Mucosa of rectum (tissue), 2 donors: ENCODE measurements around the gene SCGB1D2.

Experiments
- H3K27ac ChIP-seq, 2 donors: one replicate each; pipeline ENCODE4 v1.7.0; 2013; ENCODE audit warnings: inconsistent platforms in 2 of 2, low read depth in 2 of 2, low read length in 2 of 2
- H3K27me3 ChIP-seq, 2 donors: one replicate each; pipeline ENCODE4 v1.7.0; 2013; ENCODE audit warnings: low read length in 2 of 2; ENCODE audit not compliant: control insufficient read depth in 2 of 2, insufficient read depth in 2 of 2
- H3K36me3 ChIP-seq, 2 donors: one replicate each; pipeline ENCODE4 v1.7.0; 2013; ENCODE audit warnings: low read length in 2 of 2; ENCODE audit not compliant: control insufficient read depth in 2 of 2, insufficient read depth in 2 of 2
- H3K4me1 ChIP-seq, 2 donors: one replicate each; pipeline ENCODE4 v1.7.0; 2013; ENCODE audit warnings: low read length in 2 of 2, mild to moderate bottlenecking in 1 of 2; ENCODE audit not compliant: control insufficient read depth in 2 of 2, insufficient read depth in 2 of 2
- H3K4me3 ChIP-seq, 2 donors: one replicate each; pipeline ENCODE4 v1.7.0; 2013; ENCODE audit warnings: low read length in 2 of 2
- H3K9ac ChIP-seq, 2 donors: one replicate each; pipeline ENCODE4 v1.7.0; 2013; ENCODE audit warnings: low read length in 2 of 2, low read depth in 1 of 2, mild to moderate bottlenecking in 1 of 2
- H3K9me3 ChIP-seq, 2 donors: one replicate each; pipeline ENCODE4 v1.7.0; 2013; ENCODE audit warnings: low read length in 2 of 2; ENCODE audit not compliant: control insufficient read depth in 2 of 2
- donor health status: healthy.
- donor health status: Normal muscosa, but diverticular disease.

SCGB1D2 gene

DNA sequence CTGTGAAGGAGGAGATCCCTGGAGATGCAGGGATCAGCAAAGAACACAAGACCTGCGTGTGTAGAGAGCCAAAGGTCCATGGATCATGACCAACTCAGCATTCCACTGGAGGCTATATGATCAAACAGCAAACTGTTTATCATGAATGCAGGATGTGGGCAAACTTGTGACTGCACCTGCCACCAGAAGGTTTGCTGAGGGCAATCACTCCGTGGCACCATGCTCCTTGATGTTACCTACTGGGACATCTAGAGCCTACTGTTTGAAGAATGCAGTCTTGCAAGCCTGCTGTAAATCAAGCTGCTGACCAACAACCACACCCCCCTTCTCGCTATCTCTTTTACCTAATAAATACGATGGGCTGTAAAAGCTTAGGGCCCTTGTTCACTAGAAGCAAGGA is 9.7 kb downstream of the SCGB1D2 start:
- no peaks in the 10 kb centered on the region for H3K36me3 ChIP-seq
- no peak overlapping the region for H3K27ac ChIP-seq
- peaks cover 10 to 16% of the 10 kb centered on the region in 2 donors for H3K9me3 ChIP-seq
- H3K4me1 ChIP-seq = no peaks in the 10 kb centered on the region
- H3K9ac ChIP-seq = no peak overlapping the region
- H3K4me3 ChIP-seq = no peak overlapping the region
- H3K27me3 ChIP-seq = peaks cover 0 to 3% of the 10 kb centered on the region in 2 donors

DNA sequence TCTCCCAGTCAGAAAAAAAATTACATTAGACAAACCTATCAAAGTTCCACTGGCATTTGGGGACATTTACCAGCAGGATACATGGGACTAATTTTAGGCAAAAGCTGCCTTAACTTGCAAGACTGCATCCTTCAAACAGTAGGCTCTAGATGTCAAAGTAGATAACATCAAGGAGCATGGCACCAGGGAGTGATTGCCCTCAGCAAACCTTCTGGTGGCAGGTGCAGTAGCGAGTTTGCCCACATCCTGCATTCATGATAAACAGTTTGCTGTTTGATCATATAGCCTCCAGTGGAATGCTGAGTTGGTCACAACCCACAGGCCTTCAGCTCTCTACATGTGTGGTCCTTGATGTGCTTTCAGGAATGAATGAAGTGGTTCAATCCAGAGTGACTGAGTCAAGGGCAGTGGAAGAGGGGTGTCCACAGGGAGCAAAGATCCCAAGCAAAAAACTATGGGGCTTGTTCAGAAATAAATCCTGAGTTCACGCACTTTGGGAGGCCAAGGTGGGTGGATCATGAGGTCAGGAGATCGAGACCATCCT is 12.0 kb downstream of the SCGB1D2 start:
- Histone ChIP-seq H3K4me1 (no peaks in the 10 kb centered on the region), H3K36me3 (no peaks in the 10 kb centered on the region), H3K27ac (no peak overlapping the region), H3K4me3 (no peak overlapping the region), H3K9me3 (peaks cover 10 to 16% of the 10 kb centered on the region in 2 donors), H3K9ac (no peak overlapping the region), H3K27me3 (no peaks in the 10 kb centered on the region)

DNA sequence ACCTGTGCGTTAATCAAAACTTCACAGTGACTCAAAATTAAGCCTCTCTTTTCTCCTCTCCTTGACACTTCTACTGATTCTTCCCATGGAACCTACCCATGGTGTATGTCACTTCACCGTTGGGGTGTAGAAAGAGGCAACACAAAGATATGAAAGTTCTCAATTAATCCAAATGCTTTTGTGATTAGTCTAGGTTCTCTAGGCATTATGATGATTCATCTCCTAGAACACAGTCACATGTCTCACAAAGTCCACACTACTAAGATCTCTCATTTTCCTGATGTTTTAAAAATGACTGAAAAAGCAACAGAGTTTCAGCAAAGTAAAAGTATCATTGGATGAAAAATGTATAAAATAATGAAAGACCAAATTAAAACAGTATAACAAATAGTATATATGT is 14.2 kb downstream of the SCGB1D2 start:
- peaks cover 0 to 1% of the 10 kb centered on the region in 2 donors for H3K27me3 ChIP-seq
- no peaks in the 10 kb centered on the region for H3K36me3 ChIP-seq
- H3K27ac ChIP-seq = no peak overlapping the region
- no peak overlapping the region for H3K4me3 ChIP-seq
- H3K4me1 ChIP-seq = no peaks in the 10 kb centered on the region
- peaks cover 8 to 10% of the 10 kb centered on the region in 2 donors for H3K9me3 ChIP-seq
- H3K9ac ChIP-seq = no peak overlapping the region

DNA sequence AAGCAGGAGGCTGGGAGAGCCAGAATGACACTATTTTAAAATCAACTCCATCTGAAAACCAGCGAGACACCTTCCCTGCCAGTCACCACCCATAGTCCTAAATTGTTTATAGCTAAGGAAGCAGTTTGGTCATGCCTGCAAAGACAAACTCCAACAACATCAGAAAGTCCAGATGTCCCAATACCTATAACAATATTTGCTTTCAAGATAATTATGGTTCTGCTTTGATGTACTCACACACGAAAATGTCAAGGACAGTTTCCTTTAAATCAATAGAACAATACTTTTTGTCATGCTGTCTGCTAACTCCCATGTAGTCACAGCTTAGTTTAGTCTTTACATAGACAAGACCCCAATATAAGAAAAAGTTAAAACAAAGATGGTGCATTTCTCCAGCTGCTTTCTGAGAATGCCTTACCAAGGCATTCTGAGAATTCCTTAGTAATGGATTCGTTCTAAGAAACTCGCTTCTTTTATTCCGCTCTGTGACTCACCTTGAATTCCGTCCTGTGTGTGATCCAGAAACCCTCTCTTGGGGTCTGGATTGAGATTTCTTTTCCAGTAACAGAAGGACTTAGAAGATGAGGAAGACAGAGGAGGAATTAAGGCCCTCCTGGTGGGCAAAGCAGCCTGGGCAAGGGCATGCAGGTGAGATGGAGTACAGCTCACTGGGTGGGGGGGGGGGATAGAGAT is 18.4 kb downstream of the SCGB1D2 start:
- no peaks in the 10 kb centered on the region for H3K4me1 ChIP-seq
- peaks cover 0 to 8% of the 10 kb centered on the region in 2 donors for H3K27me3 ChIP-seq
- no peak overlapping the region for H3K27ac ChIP-seq
- H3K9ac ChIP-seq = no peak overlapping the region
- H3K4me3 ChIP-seq = no peak overlapping the region
- no peaks in the 10 kb centered on the region for H3K9me3 ChIP-seq
- no peaks in the 10 kb centered on the region for H3K36me3 ChIP-seq

DNA sequence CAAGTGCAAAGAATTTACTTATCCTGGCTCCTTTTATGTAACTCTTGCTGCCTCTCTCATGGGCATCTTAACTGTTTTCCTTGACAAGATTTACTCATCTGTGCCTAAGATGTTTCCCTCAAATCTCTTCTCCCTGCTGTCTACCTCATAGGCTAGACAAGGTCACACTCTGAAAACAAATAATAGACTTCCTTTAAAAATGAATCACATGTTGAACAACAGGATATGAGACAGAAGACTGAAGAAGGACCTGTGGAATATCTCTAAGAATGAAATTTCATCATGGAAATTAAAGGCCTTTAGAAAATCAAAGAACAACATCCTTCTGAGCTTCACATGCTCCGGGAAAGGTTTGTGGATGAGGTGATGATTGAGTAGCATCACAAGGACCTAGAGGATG is 22.0 kb downstream of the SCGB1D2 start:
- Histone ChIP-seq H3K9me3 (no peaks in the 10 kb centered on the region), H3K27me3 (peaks cover 5 to 10% of the 10 kb centered on the region in 2 donors), H3K4me3 (no peak overlapping the region), H3K4me1 (no peaks in the 10 kb centered on the region), H3K9ac (no peak overlapping the region), H3K27ac (no peak overlapping the region), H3K36me3 (no peaks in the 10 kb centered on the region)

DNA sequence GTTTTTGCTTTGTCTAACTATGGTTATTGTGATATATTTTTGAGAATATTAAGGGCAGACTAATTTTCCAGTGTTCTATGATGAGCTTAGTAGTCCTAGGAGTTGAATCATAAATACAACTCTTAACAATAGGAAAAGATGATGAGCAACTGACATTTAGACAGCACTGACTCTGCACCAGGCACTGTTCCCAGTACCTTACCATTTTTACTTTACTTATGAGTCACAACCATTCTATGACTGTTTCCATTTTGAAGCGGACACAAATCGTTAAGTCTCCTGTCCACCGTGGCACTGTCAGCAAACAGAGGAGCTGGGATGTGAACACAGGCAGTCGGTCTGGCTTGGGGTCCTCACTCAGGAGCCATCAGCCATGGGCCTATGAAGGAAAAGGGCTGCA is 24.5 kb downstream of the SCGB1D2 start:
- no peak overlapping the region for H3K27ac ChIP-seq
- H3K27me3 ChIP-seq = peaks cover 7 to 8% of the 10 kb centered on the region in 2 donors
- H3K36me3 ChIP-seq = no peaks in the 10 kb centered on the region

DNA sequence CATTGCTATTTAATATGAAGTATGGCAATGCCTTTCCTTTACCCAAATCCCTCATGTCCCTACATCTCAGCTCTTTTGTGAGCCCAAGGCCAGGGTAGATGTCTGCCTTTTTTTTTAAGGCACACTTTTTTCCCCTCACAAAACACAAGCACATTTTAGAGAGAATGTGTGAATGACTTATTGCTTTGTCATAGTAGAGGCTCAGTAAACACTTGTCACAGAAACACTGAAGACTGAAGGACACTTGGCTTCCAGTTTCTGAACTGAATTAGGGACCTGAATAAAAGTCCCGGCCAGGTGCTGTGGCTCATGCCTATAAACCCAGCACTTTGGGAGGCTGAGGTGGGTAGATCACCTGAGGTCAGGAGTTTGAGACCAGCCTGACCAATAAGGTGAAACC is 25.0 kb downstream of the SCGB1D2 start:
- Histone ChIP-seq H3K36me3 (no peaks in the 10 kb centered on the region), H3K9ac (no peak overlapping the region), H3K27ac (no peak overlapping the region), H3K9me3 (no peaks in the 10 kb centered on the region), H3K4me1 (no peaks in the 10 kb centered on the region), H3K4me3 (no peak overlapping the region), H3K27me3 (peaks cover 6 to 8% of the 10 kb centered on the region in 2 donors)

More for the DNA sequence above, 24.5 kb downstream of the SCGB1D2 start:
- H3K9me3 ChIP-seq = no peaks in the 10 kb centered on the region
- H3K9ac ChIP-seq = no peak overlapping the region
- H3K4me1 ChIP-seq = no peaks in the 10 kb centered on the region
- H3K4me3 ChIP-seq = no peak overlapping the region

DNA sequence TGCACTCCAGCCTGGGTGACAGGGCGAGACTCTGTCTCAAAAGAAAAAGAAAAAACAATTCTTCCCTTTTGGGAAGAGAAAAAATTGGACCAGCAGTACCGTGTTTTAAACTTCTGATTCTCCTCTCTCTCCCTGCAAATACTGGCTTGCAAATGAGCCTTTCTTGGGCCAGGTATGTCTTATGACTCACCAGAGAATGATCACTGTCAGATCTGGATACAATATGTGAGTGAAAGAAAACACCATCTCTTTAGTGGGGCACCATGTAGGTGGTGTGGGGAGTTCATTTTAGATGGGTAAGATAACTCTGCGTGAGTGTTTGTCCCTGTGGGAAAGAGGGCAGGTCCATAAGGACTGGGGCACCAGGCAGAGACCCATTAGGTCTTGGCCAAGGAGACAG is 25.5 kb downstream of the SCGB1D2 start:
- Histone ChIP-seq H3K27me3 (peaks cover 6 to 8% of the 10 kb centered on the region in 2 donors), H3K27ac (no peak overlapping the region), H3K36me3 (no peaks in the 10 kb centered on the region), H3K4me1 (no peaks in the 10 kb centered on the region), H3K9ac (no peak overlapping the region), H3K4me3 (no peak overlapping the region), H3K9me3 (no peaks in the 10 kb centered on the region)

DNA sequence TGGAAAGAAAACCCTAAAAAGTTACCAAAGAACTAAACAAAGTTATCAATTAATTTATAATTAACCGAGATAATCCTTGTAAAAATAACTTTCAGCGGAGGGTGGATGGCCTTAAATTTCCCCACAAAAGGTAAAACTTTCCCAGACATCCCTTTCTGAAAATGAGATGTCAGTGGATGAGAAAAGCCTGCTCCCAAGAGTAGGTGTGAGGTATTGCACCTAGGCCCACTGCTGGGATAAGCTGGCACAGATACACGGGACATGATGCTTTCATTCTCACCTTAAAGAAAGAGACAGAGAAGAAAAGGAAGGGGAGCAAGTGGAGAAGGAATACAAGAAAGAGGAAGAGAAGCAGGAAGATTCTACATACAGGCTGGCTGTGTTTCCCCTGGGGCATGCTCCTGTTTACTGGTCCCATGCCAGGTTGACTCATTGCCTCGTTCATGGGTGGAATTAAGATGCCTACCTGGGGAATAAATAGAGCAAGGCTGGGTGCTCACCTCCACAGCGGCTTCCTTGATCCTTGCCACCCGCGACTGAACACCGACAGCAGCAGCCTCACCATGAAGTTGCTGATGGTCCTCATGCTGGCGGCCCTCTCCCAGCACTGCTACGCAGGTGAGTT is 27.7 kb downstream of the SCGB1D2 start, which contains the start of gene SCGB2A2:
TSS of gene SCGB2A2 (plus strand) at position 505 of the 625 bp plus-strand sequence. CDS start at position 564, 59 bp downstream.
- H3K36me3 ChIP-seq = no peaks in the 10 kb centered on the region
- no peaks in the 10 kb centered on the region for H3K9me3 ChIP-seq
- peaks cover 2 to 8% of the 10 kb centered on the region in 2 donors for H3K27me3 ChIP-seq
- no peak within 1 kb of the TSS for H3K9ac ChIP-seq
- no peak within 1 kb of the TSS for H3K4me3 ChIP-seq
- no peak within 1 kb of the TSS for H3K27ac ChIP-seq
- no peaks in the 10 kb centered on the region for H3K4me1 ChIP-seq

DNA sequence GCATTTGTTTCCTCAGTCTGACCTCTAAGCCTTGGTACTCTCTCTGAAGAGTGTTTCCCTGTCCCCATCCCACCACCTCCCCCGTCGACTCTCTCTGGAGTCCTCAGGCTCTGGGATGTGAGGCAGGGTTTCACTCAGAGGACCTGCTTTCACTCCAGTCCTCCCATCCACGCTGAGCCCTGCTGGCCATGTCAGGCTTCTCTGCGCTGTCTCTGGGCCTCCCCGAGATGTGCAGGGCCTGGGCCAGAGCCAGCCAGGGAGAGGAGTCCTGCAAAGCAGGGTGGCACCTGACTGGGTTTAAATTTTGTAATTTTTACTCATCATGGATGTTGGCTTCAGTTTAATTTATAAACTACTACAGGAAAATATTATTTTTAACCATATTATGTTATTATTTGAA is 31.2 kb downstream of the SCGB1D2 start:
- Histone ChIP-seq H3K36me3 (no peaks in the 10 kb centered on the region), H3K27me3 (peaks cover 2 to 3% of the 10 kb centered on the region in 2 donors), H3K9me3 (no peaks in the 10 kb centered on the region), H3K9ac (no peak overlapping the region), H3K4me1 (no peaks in the 10 kb centered on the region), H3K4me3 (no peak overlapping the region), H3K27ac (no peak overlapping the region)
